Neutrophil (primary cell): ENCODE data around the gene DSG1.

ENCODE experiments used
- H3K27ac ChIP-seq: fragments of 200-600 bp; sonication (generic); 2 replicates; pipeline ENCODE4 v1.5.1; 2016; ENCODE audit warnings: mild to moderate bottlenecking, moderate library complexity
- H3K27me3 ChIP-seq: fragments of 200-600 bp; sonication (generic); 2 replicates; pipeline ENCODE4 v1.6.0; 2016; ENCODE audit warnings: mild to moderate bottlenecking
- H3K36me3 ChIP-seq: fragments of 200-600 bp; sonication (generic); 2 replicates; pipeline ENCODE4 v1.5.1; 2017
- H3K4me1 ChIP-seq, 2 experiments: fragments of 200-600 bp in 1 of 2; sonication (generic) in 1 of 2; 1 replicate in 1 of 2; 2 replicates in 1 of 2; pipeline versions ENCODE4 v1.5.1 to v1.6.1; 2013 to 2016; ENCODE audit warnings: low read depth in 1 of 2, low read length in 1 of 2, mild to moderate bottlenecking in 1 of 2, moderate library complexity in 1 of 2; ENCODE audit not compliant: control insufficient read depth in 1 of 2, insufficient read depth in 1 of 2
- H3K4me3 ChIP-seq, 2 experiments: fragments of 200-600 bp in 1 of 2; sonication (generic) in 1 of 2; 1 replicate in 1 of 2; 2 replicates in 1 of 2; pipeline ENCODE4 v1.5.1; 2013 to 2016; ENCODE audit warnings: low read depth in 1 of 2, low read length in 1 of 2, mild to moderate bottlenecking in 1 of 2, moderate library complexity in 1 of 2
- H3K9me3 ChIP-seq: fragments of 200-600 bp; sonication (generic); 2 replicates; pipeline ENCODE4 v1.5.1; 2016
- TF ChIP-seq, protein P1 (sequence below): fragments of 200-600 bp; sonication (generic); IDR thresholded peaks from 2 replicates; pipeline ENCODE4 v1.5.1; 2016; ENCODE audit warnings: antibody characterized with exemption

Gene DSG1

DNA sequence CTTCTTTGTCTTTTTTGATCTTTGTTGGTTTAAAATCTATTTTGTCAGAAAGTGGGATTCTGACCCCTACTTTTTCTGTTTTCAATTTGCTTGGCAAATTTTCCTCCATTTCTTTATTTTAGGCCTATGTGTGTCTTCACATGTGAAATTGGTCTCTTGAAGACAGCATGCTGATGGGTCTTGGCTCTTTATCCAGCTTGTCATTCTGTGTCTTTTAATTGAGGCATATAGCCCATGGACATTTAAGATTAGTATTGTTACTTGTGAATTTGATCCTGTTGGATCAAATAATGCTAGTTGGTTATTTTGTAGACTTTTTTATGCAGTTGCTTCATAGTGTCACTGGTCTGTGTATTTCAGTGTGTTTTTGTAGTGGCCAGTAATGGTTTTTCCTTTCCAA, 26.3 kb upstream of the DSG1 start:
- no peaks in the 10 kb centered on the region for H3K36me3 ChIP-seq
- no peaks in the 10 kb centered on the region for H3K9me3 ChIP-seq
- H3K27ac ChIP-seq: no peak overlapping the region
- H3K4me3 ChIP-seq: no peak overlapping the region
- H3K27me3 ChIP-seq: no peaks in the 10 kb centered on the region
- TF ChIP-seq, protein P1, sequence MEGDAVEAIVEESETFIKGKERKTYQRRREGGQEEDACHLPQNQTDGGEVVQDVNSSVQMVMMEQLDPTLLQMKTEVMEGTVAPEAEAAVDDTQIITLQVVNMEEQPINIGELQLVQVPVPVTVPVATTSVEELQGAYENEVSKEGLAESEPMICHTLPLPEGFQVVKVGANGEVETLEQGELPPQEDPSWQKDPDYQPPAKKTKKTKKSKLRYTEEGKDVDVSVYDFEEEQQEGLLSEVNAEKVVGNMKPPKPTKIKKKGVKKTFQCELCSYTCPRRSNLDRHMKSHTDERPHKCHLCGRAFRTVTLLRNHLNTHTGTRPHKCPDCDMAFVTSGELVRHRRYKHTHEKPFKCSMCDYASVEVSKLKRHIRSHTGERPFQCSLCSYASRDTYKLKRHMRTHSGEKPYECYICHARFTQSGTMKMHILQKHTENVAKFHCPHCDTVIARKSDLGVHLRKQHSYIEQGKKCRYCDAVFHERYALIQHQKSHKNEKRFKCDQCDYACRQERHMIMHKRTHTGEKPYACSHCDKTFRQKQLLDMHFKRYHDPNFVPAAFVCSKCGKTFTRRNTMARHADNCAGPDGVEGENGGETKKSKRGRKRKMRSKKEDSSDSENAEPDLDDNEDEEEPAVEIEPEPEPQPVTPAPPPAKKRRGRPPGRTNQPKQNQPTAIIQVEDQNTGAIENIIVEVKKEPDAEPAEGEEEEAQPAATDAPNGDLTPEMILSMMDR: no peak
- H3K4me1 ChIP-seq: no peaks in the 10 kb centered on the region

DNA sequence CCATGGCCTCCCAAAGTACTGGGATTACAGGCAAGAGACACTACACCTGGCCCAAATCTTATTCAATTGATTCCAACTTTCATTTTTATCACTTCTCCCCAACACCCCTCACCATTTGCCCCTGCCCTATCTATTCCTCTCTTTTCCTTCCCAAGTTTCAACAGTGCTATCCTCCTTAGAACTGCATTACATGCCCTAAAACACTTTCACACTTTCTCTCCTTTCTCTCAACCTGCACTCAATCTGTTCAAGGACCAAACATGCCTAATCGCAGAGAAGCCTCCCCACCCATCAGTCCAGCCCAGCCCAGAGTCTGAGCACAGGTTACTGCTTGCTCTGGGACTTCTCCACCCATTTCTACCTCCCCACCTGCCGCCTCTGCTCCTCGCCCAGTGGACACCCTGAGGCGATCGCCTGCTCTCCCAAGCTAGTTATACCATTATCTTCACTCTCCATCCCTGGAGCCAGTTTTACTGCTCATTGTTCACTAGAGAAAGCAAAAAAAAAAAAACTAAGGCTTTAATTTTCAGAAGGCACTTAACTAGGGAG, 23.7 kb upstream of the DSG1 start:
- H3K36me3 ChIP-seq: no peaks in the 10 kb centered on the region

DNA sequence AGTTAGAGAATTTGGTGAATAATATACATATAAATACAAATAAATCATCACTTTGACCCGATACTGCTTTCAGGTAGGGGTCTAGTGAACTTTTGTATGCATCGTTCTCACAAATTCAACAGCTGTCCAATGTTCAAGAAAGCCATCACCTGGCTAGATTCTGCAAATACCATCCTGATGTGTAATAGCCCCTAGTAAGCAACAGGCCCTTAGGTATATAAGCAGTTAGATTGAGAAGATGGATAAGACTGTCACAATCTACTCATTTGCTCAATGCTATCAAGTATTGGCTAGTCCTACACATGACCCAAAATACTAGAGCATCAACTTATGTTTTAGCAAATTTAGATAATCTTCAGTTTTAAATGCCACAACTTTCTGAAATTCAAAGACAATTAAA, 20.7 kb upstream of the DSG1 start:
- Histone ChIP-seq H3K4me3 (no peak overlapping the region), H3K27me3 (no peaks in the 10 kb centered on the region), H3K4me1 (no peaks in the 10 kb centered on the region), H3K9me3 (no peaks in the 10 kb centered on the region), H3K27ac (no peak overlapping the region), H3K36me3 (no peaks in the 10 kb centered on the region)
- TF ChIP-seq, protein P1: no peak

More for the DNA sequence above, 23.7 kb upstream of the DSG1 start:
- H3K27ac ChIP-seq: no peak overlapping the region
- no peaks in the 10 kb centered on the region for H3K9me3 ChIP-seq
- TF ChIP-seq, protein P1: no peak
- no peaks in the 10 kb centered on the region for H3K27me3 ChIP-seq
- H3K4me3 ChIP-seq: no peak overlapping the region
- no peaks in the 10 kb centered on the region for H3K4me1 ChIP-seq

DNA sequence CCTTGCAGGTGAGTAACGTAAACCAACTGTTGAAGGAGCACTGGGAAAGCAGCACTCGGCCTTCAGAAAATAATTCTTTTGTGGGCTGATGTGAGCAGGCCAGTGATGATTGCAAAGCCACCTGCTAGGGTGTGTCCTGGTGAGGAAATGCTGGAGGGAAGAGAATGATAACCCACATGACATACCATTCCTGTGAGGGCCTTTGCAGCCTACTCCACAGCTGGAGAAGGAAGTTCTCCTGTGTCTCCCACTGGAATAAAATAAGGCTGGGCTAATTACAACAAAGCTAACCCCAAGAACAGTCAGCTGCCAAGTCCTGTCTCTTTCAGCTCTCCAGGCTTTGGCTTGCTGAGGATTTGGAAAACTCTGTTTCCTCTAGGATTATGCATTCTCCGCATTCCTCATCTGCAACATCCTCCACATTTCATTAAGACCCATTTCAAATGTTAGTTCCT, 16.7 kb upstream of the DSG1 start:
- no peak overlapping the region for H3K4me3 ChIP-seq
- no peaks in the 10 kb centered on the region for H3K9me3 ChIP-seq
- no peaks in the 10 kb centered on the region for H3K27me3 ChIP-seq
- H3K36me3 ChIP-seq: no peaks in the 10 kb centered on the region
- H3K4me1 ChIP-seq: no peaks in the 10 kb centered on the region
- no peak overlapping the region for H3K27ac ChIP-seq
- TF ChIP-seq, protein P1: no peak

DNA sequence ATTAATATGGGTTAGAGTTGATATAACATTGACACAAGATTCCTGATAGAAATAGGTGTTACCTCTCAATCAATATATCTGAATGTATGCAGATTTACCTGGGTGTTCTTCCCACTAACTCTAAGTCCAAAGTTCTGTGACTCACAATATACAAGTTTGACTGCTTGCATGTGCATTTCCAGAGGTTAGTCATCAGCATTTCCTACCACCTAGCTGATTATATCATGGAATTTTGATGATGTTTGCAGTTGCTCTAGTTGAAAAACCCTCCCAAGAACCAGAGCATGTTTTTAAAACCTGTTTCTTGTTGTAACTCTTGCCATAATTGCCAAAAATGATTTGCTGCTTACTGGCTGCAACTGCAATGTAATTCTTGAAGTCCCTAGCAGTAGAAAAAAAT, 15.0 kb upstream of the DSG1 start:
- Histone ChIP-seq H3K4me1 (no peaks in the 10 kb centered on the region), H3K9me3 (no peaks in the 10 kb centered on the region), H3K36me3 (no peaks in the 10 kb centered on the region), H3K4me3 (no peak overlapping the region), H3K27me3 (no peaks in the 10 kb centered on the region), H3K27ac (no peak overlapping the region)
- TF ChIP-seq, protein P1: no peak

DNA sequence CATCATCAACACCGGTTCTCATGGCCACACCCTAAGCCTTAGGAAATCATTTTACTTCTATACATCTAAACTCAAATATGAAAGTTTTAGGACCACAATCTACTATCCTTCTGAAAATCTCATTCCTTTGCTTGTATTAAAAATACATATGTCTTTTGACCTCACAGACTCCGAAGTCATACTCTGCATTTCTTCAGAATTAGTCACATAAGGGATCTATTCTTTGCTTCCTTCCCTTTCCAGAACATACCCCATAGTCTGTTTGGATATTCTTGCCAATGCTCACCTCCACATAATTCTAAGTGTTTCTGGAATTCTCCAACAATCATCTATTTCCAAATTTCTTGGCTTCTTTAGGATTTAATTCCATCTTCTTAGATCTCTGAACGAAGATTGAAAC, 14.2 kb upstream of the DSG1 start:
- no peaks in the 10 kb centered on the region for H3K9me3 ChIP-seq
- H3K27ac ChIP-seq: no peak overlapping the region
- no peaks in the 10 kb centered on the region for H3K4me1 ChIP-seq
- H3K27me3 ChIP-seq: no peaks in the 10 kb centered on the region
- no peaks in the 10 kb centered on the region for H3K36me3 ChIP-seq
- TF ChIP-seq, protein P1: no peak
- no peak overlapping the region for H3K4me3 ChIP-seq
